WTC11 (cell line): ENCODE results near the gene IGFBPL1. TPM values are rescaled to one million over a fixed set of nuclear protein-coding genes. Genes with fewer than 3 reads are reported as not detected.

Experiments
- AR ChIP-seq: fragments of 250-450 bp; sonication (Bioruptor Pico); IDR thresholded peaks from 2 replicates; pipeline ENCODE4 v1.9.0; 2021; ENCODE audit warnings: mild to moderate bottlenecking
- ARID4B ChIP-seq: sonication (generic); formaldehyde crosslinking; IDR thresholded peaks from 2 replicates; pipeline ENCODE4 v1.8.0; 2023; ENCODE audit warnings: missing genetic modification reagents, mild to moderate bottlenecking, borderline replicate concordance
- CBFB ChIP-seq: sonication (generic); formaldehyde crosslinking; IDR thresholded peaks from 2 replicates; pipeline ENCODE4 v1.8.1; 2022; ENCODE audit warnings: mild to moderate bottlenecking, low read depth, missing genetic modification reagents
- FOXP1 ChIP-seq: sonication (generic); formaldehyde crosslinking; IDR thresholded peaks from 2 replicates; pipeline ENCODE4 v1.8.0; 2022; ENCODE audit warnings: missing genetic modification reagents, mild to moderate bottlenecking, moderate library complexity, borderline replicate concordance
- FOXP4 ChIP-seq: sonication (generic); formaldehyde crosslinking; IDR thresholded peaks from 2 replicates; pipeline ENCODE4 v1.8.0; 2022; ENCODE audit warnings: mild to moderate bottlenecking, missing genetic modification reagents
- HMGA2 ChIP-seq: fragments of 250-450 bp; sonication (Bioruptor Pico); IDR thresholded peaks from 2 replicates; pipeline ENCODE4 v1.4.0; 2021; ENCODE audit warnings: mild to moderate bottlenecking, moderate library complexity
- NR2C2 ChIP-seq: sonication (generic); formaldehyde crosslinking; IDR thresholded peaks from 2 replicates; pipeline ENCODE4 v1.8.0; 2022; ENCODE audit warnings: mild to moderate bottlenecking, missing genetic modification reagents
- PRDM15 ChIP-seq: sonication (generic); formaldehyde crosslinking; IDR thresholded peaks from 2 replicates; pipeline ENCODE4 v1.8.0; 2022; ENCODE audit warnings: missing genetic modification reagents
- PRRX2 ChIP-seq: fragments of 250-450 bp; sonication (Bioruptor Pico); IDR thresholded peaks from 2 replicates; pipeline ENCODE4 v1.8.0; 2021; ENCODE audit warnings: mild to moderate bottlenecking
- STAT6 ChIP-seq: sonication (generic); formaldehyde crosslinking; conservative IDR thresholded peaks from 2 replicates; pipeline ENCODE4 v1.8.1; 2023; ENCODE audit warnings: mild to moderate bottlenecking, low read depth, missing genetic modification reagents, moderate library complexity
- USF1 ChIP-seq: sonication (generic); formaldehyde crosslinking; IDR thresholded peaks from 2 replicates; pipeline ENCODE4 v1.8.0; 2022; ENCODE audit warnings: mild to moderate bottlenecking, missing genetic modification reagents
- ZBTB21 ChIP-seq: sonication (generic); formaldehyde crosslinking; IDR thresholded peaks from 2 replicates; pipeline ENCODE4 v1.8.1; 2023; ENCODE audit warnings: mild to moderate bottlenecking, missing genetic modification reagents, borderline replicate concordance
- ZNF671 ChIP-seq: fragments of 250-450 bp; sonication (Bioruptor Pico); IDR thresholded peaks from 2 replicates; pipeline ENCODE4 v1.8.0; 2021; ENCODE audit warnings: mild to moderate bottlenecking
- total RNA-seq: library from RNA; stranded (reverse); gene quantifications from 3 replicates; pipeline ENCODE4 v1.2.3, GENCODE V29; 2021

Gene IGFBPL1
- total RNA-seq, 1 experiment from 2014 or later, result 36.7 TPM

- TF ChIP-seq ARID4B (CRISPR knock-in tag) (no peak), STAT6 (no peak), ZNF671 (no peak), AR (CRISPR knock-in tag) (no peak), PRDM15 (no peak), PRRX2 (CRISPR knock-in tag) (no peak), FOXP4 (CRISPR knock-in tag) (no peak), USF1 (CRISPR knock-in tag) (no peak), CBFB (CRISPR knock-in tag) (no peak), ZBTB21 (no peak), FOXP1 (CRISPR knock-in tag) (no peak), HMGA2 (CRISPR knock-in tag) (no peak), NR2C2 (CRISPR knock-in tag) (no peak)
Observed at GRCh38 chr9:38415856-38416255, 8.4 kb downstream of the IGFBPL1 start (continued).
